HepG2 (cell line): Measurements from ENCODE around the gene ZNF524. TPM values are rescaled to one million over a fixed set of nuclear protein-coding genes. Genes with fewer than 3 reads are reported as not detected.

Experiments used
- IKZF4 ChIP-seq: sonication (generic); formaldehyde crosslinking; IDR thresholded peaks from 2 replicates; pipeline ENCODE4 v1.5.1; 2020; ENCODE audit warnings: borderline replicate concordance, mild to moderate bottlenecking, low read depth, missing genetic modification reagents; ENCODE audit errors: not compliant biosample characterization
- KAT2B ChIP-seq: fragments of 150-350 bp; IDR thresholded peaks from 2 replicates; pipeline ENCODE4 v1.6.1; 2014; ENCODE audit warnings: low read depth, low read length, borderline replicate concordance
- KAT8 ChIP-seq: IDR thresholded peaks from 2 replicates; pipeline ENCODE4 v1.6.1; 2016; ENCODE audit warnings: missing genetic modification reagents, missing compliant biosample characterization
- KDM2A ChIP-seq: sonication (generic); formaldehyde crosslinking; IDR thresholded peaks from 2 replicates; pipeline ENCODE4 v1.4.0; 2020; ENCODE audit warnings: low read depth, missing genetic modification reagents, borderline replicate concordance
- KDM4B ChIP-seq: sonication (generic); formaldehyde crosslinking; IDR thresholded peaks from 2 replicates; pipeline ENCODE4 v1.4.0; 2020; ENCODE audit warnings: missing genetic modification reagents
- KDM6A ChIP-seq: IDR thresholded peaks from 2 replicates; pipeline ENCODE4 v1.6.1; 2016; ENCODE audit warnings: low read depth
- MEIS2 ChIP-seq: sonication (generic); formaldehyde crosslinking; IDR thresholded peaks from 2 replicates; pipeline ENCODE4 v1.9.0; 2021; ENCODE audit warnings: mild to moderate bottlenecking, missing genetic modification reagents
- NFE2 ChIP-seq: sonication (generic); formaldehyde crosslinking; IDR thresholded peaks from 2 replicates; pipeline ENCODE4 v1.4.0; 2020; ENCODE audit warnings: missing genetic modification reagents
- RCOR2 ChIP-seq: IDR thresholded peaks from 2 replicates; pipeline ENCODE4 v1.6.1; 2016; ENCODE audit warnings: missing biosample characterization, missing genetic modification reagents
- ZBTB7A ChIP-seq: sonication (generic); formaldehyde crosslinking; IDR thresholded peaks from 2 replicates; pipeline ENCODE4 v1.8.0; 2022; ENCODE audit warnings: mild to moderate bottlenecking, missing genetic modification reagents
- ZMYM2 ChIP-seq: sonication (generic); formaldehyde crosslinking; IDR thresholded peaks from 2 replicates; pipeline ENCODE4 v1.8.0; 2022; ENCODE audit warnings: mild to moderate bottlenecking, missing genetic modification reagents
- ZNF207 ChIP-seq: fragments of 450-650 bp; IDR thresholded peaks from 2 replicates; pipeline ENCODE4 v1.6.1; 2016; ENCODE audit warnings: antibody characterized with exemption, borderline replicate concordance
- ZNF572 ChIP-seq: sonication (generic); formaldehyde crosslinking; IDR thresholded peaks from 2 replicates; pipeline ENCODE4 v1.5.1; 2020; ENCODE audit warnings: mild to moderate bottlenecking, missing genetic modification reagents
- ZNF678 ChIP-seq: sonication (generic); formaldehyde crosslinking; IDR thresholded peaks from 2 replicates; pipeline ENCODE4 v1.4.0; 2020; ENCODE audit warnings: mild to moderate bottlenecking, missing genetic modification reagents
- ZNF83 ChIP-seq: sonication (generic); formaldehyde crosslinking; IDR thresholded peaks from 2 replicates; pipeline ENCODE4 v1.4.0; 2020; ENCODE audit warnings: missing genetic modification reagents, mild to moderate bottlenecking, borderline replicate concordance
- polyA plus RNA-seq, 8 experiments: library from polyadenylated mRNA; depleted of rRNA in 3 of 8; stranded (reverse) in 7 of 8; unstranded in 1 of 8; fragments of >200 nt; fragmentation: Illumina TruSeq in 4 of 8; extraction: Trizol in 4 of 8; gene quantifications; 2 replicates each; pipeline versions ENCODE4 v1.2.1 to v1.2.3, GENCODE V29; 2011 to 2016; ENCODE audit warnings: low read depth in 4 of 8, missing spikeins in 1 of 8, mixed read lengths in 1 of 8; ENCODE audit not compliant: insufficient read depth in 1 of 8
- total RNA-seq, 5 experiments: library from RNA; depleted of rRNA; stranded (reverse); fragments of >200 nt; fragmentation: Illumina TruSeq; extraction: Trizol; gene quantifications; 2 replicates each; pipeline ENCODE4 v1.2.3, GENCODE V29; 2016; ENCODE audit warnings: low read depth in 1 of 5
- TF ChIP-seq, protein P1 (sequence below): sonication (generic); formaldehyde crosslinking; IDR thresholded peaks from 2 replicates; pipeline ENCODE4 v1.4.0; 2020; ENCODE audit warnings: missing genetic modification reagents
- TF ChIP-seq, protein P2 (sequence below): sonication (generic); formaldehyde crosslinking; IDR thresholded peaks from 2 replicates; pipeline ENCODE4 v1.5.0; 2020; ENCODE audit warnings: missing genetic modification reagents
- TF ChIP-seq, protein P3 (sequence below): sonication (generic); formaldehyde crosslinking; IDR thresholded peaks from 2 replicates; pipeline ENCODE4 v1.5.1; 2020; ENCODE audit warnings: missing genetic modification reagents, mild to moderate bottlenecking, borderline replicate concordance
- TF ChIP-seq, protein P4 (sequence below): sonication (generic); formaldehyde crosslinking; IDR thresholded peaks from 2 replicates; pipeline ENCODE4 v1.8.0; 2022; ENCODE audit warnings: mild to moderate bottlenecking, missing genetic modification reagents, borderline replicate concordance
- TF ChIP-seq, protein P5 (sequence below): sonication (generic); formaldehyde crosslinking; IDR thresholded peaks from 2 replicates; pipeline ENCODE4 v1.8.1; 2022; ENCODE audit warnings: mild to moderate bottlenecking, missing genetic modification reagents
- TF ChIP-seq, protein P6 (sequence below): IDR thresholded peaks from 2 replicates; pipeline ENCODE4 v1.6.1; 2012; ENCODE audit warnings: inconsistent platforms

Gene ZNF524
- total and polyA plus RNA-seq, 2 of the 13 experiments (the other 11 are each of a cell fraction or from before 2014, with no cell fraction given), result 3.2 to 4.6 TPM

DNA sequence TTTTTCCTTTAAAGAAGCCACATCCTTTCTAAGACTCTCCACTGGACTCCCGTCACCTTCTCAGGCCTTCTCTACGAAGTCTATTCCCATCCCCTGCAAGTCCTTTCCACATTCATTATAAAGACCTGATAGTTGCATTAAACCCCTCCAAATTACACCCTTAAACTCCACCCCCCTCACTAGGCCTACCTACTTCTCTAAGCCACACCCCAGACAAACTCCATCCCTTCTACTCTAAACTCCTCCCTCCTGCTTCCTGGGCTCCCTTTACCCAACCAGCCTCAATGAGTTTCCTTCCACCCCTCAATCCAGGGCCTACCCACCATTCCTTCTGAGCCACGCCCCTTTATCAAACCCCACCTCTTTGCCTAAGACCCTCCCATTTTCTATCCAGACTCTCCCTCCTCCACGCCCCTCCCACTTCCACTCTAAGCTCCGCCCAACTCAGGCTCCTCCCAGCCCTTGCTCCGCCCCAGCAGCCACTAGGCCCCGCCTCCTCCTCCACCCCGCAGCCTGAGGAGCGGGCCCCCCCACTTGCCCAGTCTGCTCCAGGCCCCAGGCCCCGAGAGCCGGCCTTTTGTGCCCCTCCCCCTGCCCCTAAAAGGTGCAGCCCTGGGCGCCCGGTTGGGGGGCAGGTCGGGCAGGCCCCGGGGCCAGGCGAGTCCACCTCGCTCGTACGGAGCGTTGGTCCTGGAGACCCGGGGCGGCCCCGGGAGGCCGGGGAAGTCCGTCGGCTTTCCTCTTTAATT, 1.2 kb upstream of the ZNF524 start (continued):
- TF ChIP-seq, protein P1, sequence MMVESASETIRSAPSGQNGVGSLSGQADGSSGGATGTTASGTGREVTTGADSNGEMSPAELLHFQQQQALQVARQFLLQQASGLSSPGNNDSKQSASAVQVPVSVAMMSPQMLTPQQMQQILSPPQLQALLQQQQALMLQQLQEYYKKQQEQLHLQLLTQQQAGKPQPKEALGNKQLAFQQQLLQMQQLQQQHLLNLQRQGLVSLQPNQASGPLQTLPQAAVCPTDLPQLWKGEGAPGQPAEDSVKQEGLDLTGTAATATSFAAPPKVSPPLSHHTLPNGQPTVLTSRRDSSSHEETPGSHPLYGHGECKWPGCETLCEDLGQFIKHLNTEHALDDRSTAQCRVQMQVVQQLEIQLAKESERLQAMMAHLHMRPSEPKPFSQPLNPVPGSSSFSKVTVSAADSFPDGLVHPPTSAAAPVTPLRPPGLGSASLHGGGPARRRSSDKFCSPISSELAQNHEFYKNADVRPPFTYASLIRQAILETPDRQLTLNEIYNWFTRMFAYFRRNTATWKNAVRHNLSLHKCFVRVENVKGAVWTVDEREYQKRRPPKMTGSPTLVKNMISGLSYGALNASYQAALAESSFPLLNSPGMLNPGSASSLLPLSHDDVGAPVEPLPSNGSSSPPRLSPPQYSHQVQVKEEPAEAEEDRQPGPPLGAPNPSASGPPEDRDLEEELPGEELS, result no peak
- TF ChIP-seq ZNF678 (CRISPR knock-in tag) (no peak), ZBTB7A (CRISPR knock-in tag) (no peak), KAT2B (no peak), ZNF83 (CRISPR knock-in tag) (no peak), KDM2A (peak; percentile 64), MEIS2 (no peak), KDM4B (CRISPR knock-in tag) (no peak), IKZF4 (no peak), KDM6A (no peak), ZMYM2 (no peak), KAT8 (no peak; the same call in 1 of the 2 replicates), ZNF572 (CRISPR knock-in tag) (no peak), ZNF207 (no peak), NFE2 (CRISPR knock-in tag) (no peak), RCOR2 (CRISPR knock-in tag) (no peak)
- TF ChIP-seq, protein P2, sequence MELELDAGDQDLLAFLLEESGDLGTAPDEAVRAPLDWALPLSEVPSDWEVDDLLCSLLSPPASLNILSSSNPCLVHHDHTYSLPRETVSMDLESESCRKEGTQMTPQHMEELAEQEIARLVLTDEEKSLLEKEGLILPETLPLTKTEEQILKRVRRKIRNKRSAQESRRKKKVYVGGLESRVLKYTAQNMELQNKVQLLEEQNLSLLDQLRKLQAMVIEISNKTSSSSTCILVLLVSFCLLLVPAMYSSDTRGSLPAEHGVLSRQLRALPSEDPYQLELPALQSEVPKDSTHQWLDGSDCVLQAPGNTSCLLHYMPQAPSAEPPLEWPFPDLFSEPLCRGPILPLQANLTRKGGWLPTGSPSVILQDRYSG (CRISPR knock-in tag), result 0 out of 2 replicates have a peak, but pooled peaks have one; percentile 46
- TF ChIP-seq, protein P3, sequence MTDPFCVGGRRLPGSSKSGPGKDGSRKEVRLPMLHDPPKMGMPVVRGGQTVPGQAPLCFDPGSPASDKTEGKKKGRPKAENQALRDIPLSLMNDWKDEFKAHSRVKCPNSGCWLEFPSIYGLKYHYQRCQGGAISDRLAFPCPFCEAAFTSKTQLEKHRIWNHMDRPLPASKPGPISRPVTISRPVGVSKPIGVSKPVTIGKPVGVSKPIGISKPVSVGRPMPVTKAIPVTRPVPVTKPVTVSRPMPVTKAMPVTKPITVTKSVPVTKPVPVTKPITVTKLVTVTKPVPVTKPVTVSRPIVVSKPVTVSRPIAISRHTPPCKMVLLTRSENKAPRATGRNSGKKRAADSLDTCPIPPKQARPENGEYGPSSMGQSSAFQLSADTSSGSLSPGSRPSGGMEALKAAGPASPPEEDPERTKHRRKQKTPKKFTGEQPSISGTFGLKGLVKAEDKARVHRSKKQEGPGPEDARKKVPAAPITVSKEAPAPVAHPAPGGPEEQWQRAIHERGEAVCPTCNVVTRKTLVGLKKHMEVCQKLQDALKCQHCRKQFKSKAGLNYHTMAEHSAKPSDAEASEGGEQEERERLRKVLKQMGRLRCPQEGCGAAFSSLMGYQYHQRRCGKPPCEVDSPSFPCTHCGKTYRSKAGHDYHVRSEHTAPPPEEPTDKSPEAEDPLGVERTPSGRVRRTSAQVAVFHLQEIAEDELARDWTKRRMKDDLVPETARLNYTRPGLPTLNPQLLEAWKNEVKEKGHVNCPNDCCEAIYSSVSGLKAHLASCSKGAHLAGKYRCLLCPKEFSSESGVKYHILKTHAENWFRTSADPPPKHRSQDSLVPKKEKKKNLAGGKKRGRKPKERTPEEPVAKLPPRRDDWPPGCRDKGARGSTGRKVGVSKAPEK (CRISPR knock-in tag), result no peak
- TF ChIP-seq, protein P4, sequence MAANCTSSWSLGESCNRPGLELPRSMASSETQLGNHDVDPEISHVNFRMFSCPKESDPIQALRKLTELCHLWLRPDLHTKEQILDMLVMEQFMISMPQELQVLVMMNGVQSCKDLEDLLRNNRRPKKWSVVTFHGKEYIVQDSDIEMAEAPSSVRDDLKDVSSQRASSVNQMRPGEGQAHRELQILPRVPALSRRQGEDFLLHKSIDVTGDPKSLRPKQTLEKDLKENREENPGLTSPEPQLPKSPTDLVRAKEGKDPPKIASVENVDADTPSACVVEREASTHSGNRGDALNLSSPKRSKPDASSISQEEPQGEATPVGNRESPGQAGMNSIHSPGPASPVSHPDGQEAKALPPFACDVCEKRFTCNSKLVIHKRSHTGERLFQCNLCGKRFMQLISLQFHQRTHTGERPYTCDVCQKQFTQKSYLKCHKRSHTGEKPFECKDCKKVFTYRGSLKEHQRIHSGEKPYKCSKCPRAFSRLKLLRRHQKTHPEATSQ (CRISPR knock-in tag), result no peak
- TF ChIP-seq, protein P5, sequence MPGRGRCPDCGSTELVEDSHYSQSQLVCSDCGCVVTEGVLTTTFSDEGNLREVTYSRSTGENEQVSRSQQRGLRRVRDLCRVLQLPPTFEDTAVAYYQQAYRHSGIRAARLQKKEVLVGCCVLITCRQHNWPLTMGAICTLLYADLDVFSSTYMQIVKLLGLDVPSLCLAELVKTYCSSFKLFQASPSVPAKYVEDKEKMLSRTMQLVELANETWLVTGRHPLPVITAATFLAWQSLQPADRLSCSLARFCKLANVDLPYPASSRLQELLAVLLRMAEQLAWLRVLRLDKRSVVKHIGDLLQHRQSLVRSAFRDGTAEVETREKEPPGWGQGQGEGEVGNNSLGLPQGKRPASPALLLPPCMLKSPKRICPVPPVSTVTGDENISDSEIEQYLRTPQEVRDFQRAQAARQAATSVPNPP (CRISPR knock-in tag), result no peak
- TF ChIP-seq, protein P6, sequence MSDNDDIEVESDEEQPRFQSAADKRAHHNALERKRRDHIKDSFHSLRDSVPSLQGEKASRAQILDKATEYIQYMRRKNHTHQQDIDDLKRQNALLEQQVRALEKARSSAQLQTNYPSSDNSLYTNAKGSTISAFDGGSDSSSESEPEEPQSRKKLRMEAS, result peak; percentile 2; the same call in 1 of the 2 replicates
